Activated naive CD8-positive, alpha-beta T cell treated with anti-CD3 and anti-CD28 coated beads, Interleukin-2, amount 10 ng/mL, durations not matched to agents 7 days and 5 days (primary cell): ENCODE measurements around the gene C11orf24. TPM values are rescaled to one million over a fixed set of nuclear protein-coding genes. Genes with fewer than 3 reads are reported as not detected.
A peak's percentile ranks its signal among the peaks of the same experiment; 100 is the strongest.

Experiments
- ATAC-seq: fragments of 150-1000 bp; cut with Tn5 transposase; one replicate; pipeline ENCODE4 v1.10.0; 2021; ENCODE audit warnings: low read depth, moderate library complexity
- POLR2A ChIA-PET: fragments of 350-600 bp; sonication (Branson Sonifier 250); formaldehyde crosslinking; loops from one replicate; lab custom pipeline; 2021; ENCODE audit warnings: antibody characterized with exemption; lab: Charles Lee
- DNase-seq: peaks from one replicate; pipeline ENCODE4 v3.0.0; 2021
- H3K27ac Mint-ChIP-seq: one replicate; pipeline ENCODE4 v1.8.0; 2022; ENCODE audit warnings: mild to moderate bottlenecking, mixed read lengths
- H3K27me3 Mint-ChIP-seq: one replicate; pipeline ENCODE4 v1.8.0; 2022; ENCODE audit warnings: mild to moderate bottlenecking, moderate library complexity, mixed read lengths
- H3K36me3 Mint-ChIP-seq: one replicate; pipeline ENCODE4 v1.8.0; 2021; ENCODE audit warnings: mild to moderate bottlenecking, mixed read lengths
- H3K4me1 Mint-ChIP-seq: one replicate; pipeline ENCODE4 v1.8.0; 2021; ENCODE audit warnings: mixed read lengths
- H3K4me3 Mint-ChIP-seq: one replicate; pipeline ENCODE4 v1.8.0; 2022; ENCODE audit warnings: mild to moderate bottlenecking, moderate library complexity, mixed read lengths
- H3K9me3 Mint-ChIP-seq: one replicate; pipeline ENCODE4 v1.8.0; 2021; ENCODE audit warnings: mixed read lengths
- total RNA-seq, 2 experiments: library from RNA; stranded (reverse); gene quantifications; one replicate each; pipeline ENCODE4 v1.2.3, GENCODE V29; 2021

The C11orf24 gene
- total RNA-seq, 2 experiments from 2014 or later = 23.1 to 23.5 TPM

DNA sequence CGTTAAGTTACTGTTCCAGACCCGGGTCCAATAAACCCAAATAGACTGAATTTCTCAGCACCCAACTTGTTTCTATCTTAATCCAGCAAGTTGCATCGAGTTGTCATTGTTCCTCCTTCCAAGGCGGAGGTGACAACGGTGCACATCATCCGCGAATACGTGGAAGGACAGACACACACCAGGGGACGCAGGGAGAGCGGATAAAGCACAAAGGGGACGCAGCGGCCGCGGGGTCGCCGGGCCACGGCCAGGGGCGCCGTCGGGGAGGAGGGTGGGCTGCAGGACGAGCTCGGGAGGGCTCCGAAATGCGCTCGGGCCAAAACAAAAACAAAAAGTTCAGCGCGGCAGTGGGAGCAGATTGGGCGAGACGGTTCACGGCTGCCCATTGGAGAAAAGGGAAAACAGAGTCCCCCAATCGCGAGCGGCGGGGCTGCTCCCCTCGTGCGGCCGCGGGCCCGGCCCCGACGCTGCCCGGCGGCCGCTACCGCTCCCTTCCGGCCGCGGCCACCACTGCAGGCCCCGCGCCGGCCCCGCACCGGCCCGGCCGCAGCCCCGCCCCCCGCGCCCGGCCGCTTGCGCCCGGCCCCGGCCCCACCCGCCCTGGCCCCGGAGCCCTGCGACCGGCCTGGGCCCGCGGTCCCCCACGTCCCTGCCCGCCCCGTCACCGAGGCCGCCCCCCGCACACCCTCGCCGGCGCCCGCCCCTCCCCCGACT, 59.2 kb downstream of the C11orf24 start:
- Mint-ChIP-seq H3K4me1 (peaks cover 31% of the 10 kb centered on the region), H3K27me3 (peaks cover 26% of the 10 kb centered on the region), H3K27ac (peak overlapping the region; percentile 80), H3K4me3 (peak overlapping the region; percentile 88), H3K9me3 (no peaks in the 10 kb centered on the region), H3K36me3 (peaks cover 2% of the 10 kb centered on the region)
- ATAC-seq (peak; percentile 68), DNase-seq (peak; percentile 68)
- POLR2A ChIA-PET = interaction anchor here (1.2 kb wide), 1 partner anchor 174 kb away, joined by 3 read pairs; the partner anchor contains the start of gene TCIRG1

DNA sequence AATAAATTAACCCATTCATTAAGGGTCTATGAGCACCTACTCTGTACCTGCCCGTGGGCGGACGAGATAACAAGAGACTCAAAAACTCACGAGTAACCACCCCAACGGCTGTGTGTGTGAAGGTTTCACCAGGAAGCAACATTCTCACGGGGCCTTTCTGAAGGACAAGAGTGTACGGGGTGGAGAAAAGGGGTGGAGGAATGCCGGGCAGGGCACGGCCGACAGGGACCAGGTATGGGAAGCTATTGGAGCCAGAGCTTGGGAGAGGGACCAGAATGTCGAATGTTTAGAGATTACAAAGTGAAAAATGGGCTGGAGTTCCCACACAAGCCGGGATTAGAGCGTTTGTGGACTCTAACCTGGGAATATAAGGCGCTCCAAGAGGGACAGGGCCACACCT, 60.2 kb downstream of the C11orf24 start:
- H3K9me3 Mint-ChIP-seq = no peaks in the 10 kb centered on the region
- POLR2A ChIA-PET = interaction anchor here (1.2 kb wide), 1 partner anchor 173 kb away, joined by 3 read pairs; the partner anchor contains the start of gene TCIRG1
- DNase-seq (no peak), ATAC-seq (no peak)
- peaks cover 2% of the 10 kb centered on the region for H3K36me3 Mint-ChIP-seq
- peak overlapping the region; percentile 79 for H3K4me3 Mint-ChIP-seq
- H3K27me3 Mint-ChIP-seq = peaks cover 24% of the 10 kb centered on the region
- H3K4me1 Mint-ChIP-seq = peaks cover 33% of the 10 kb centered on the region
- H3K27ac Mint-ChIP-seq = peak overlapping the region; percentile 36

Other genes with a start within 250 kb of the C11orf24 start
- gene NDUFS8, start 241.3 kb downstream of the C11orf24 start, total RNA-seq = 100 to 1,000 TPM; 117 to 128 TPM
- gene TCIRG1, start 232.9 kb downstream of the C11orf24 start, total RNA-seq = 100 to 1,000 TPM; 297 to 308 TPM
- 1 to 10 TPM; 8.1 to 9.2 TPM for gene CHKA, start 150.6 kb downstream of the C11orf24 start, total RNA-seq
- 10 to 100 TPM; 29.2 to 32.2 TPM for gene KMT5B, start 58.7 kb downstream of the C11orf24 start, total RNA-seq
- 10 to 100 TPM; 22.3 to 23.3 TPM for gene LRP5, start 40.6 kb upstream of the C11orf24 start, total RNA-seq
- gene PPP6R3, start 188.8 kb upstream of the C11orf24 start, total RNA-seq = 100 to 1,000 TPM; 117 to 118 TPM